Measurements from ENCODE around the gene INPP5A. TPM values are rescaled to one million over a fixed set of nuclear protein-coding genes. Genes with fewer than 3 reads are reported as not detected.

INPP5A gene
- total and polyA plus RNA-seq, 10 of the 15 experiments (the other 5 are each of a cell fraction or from before 2014, with no cell fraction given) = 0.52 to 15.0 (median 6.3) TPM

GRCh38 chr10:132790470-132790869 is 252.9 kb downstream of the INPP5A start:
- ATAC-seq = no peak
- H3K79me2 ChIP-seq (ENCODE audit: control insufficient read depth, insufficient read depth, low read length) = no peaks in the 10 kb centered on the region
- no peak overlapping the region for H2AFZ ChIP-seq (ENCODE audit: control insufficient read depth, low read depth, low read length)
- BruUV-seq (replicated peaks) = no TSS peak
- intact Hi-C loops (cut with micrococcal nuclease; ENCODE audit: unreplicated experiment) = no loop called here
- in situ Hi-C loops (cut with MboI) = no loop called here
- ChIA-PET SMC1A (ENCODE audit: uncharacterized antibody, unreplicated experiment) (no interaction called here), POLR2A (no interaction called here), CTCF (no interaction called here), RAD21 (ENCODE audit: unreplicated experiment) (no interaction called here)
- FAIRE-seq = no peak
- H3K9ac ChIP-seq (ENCODE audit: control insufficient read depth, insufficient read depth, low read length) = no peak overlapping the region
- H3K4me2 ChIP-seq (ENCODE audit: control insufficient read depth, insufficient read depth) = no peak overlapping the region
- H3K4me1 ChIP-seq (ENCODE audit: control insufficient read depth, insufficient read depth, low read length) = no peaks in the 10 kb centered on the region
- H3K4me3 ChIP-seq = no peak overlapping the region
- H3K36me3 ChIP-seq (ENCODE audit: control insufficient read depth in 2 of 2, insufficient read depth in 2 of 2, low read length in 1 of 2) = no peaks in the 10 kb centered on the region
- WGBS (ENCODE audit: insufficient coverage, insufficient replicate concordance, low lambda C conversion rate, missing lambda C conversion rate) = 0% methylated on average over 3 of the region's 7 CpGs
- no peaks in the 10 kb centered on the region for H4K20me1 ChIP-seq (ENCODE audit: control insufficient read depth, insufficient read depth)
- H3K27me3 ChIP-seq (replicated peaks in 1 of 2; ENCODE audit: control insufficient read depth in 2 of 2, insufficient read depth in 2 of 2, low read length in 1 of 2) = no peaks in the 10 kb centered on the region
- H3K27ac ChIP-seq (ENCODE audit: control insufficient read depth, insufficient read depth) = no peak overlapping the region
- TF ChIP-seq NR2C2 (IDR thresholded peaks at IDR 0.05; ENCODE audit: borderline replicate concordance, control insufficient read depth, insufficient read length, low read depth) = no peak
- no peak for TF ChIP-seq SP1 (IDR thresholded peaks at IDR 0.05; ENCODE audit: low read depth, low read length)
- H3K9me3 ChIP-seq (replicated peaks; ENCODE audit: control insufficient read depth, insufficient read depth, low read length) = no peaks in the 10 kb centered on the region; the same call in 2 of the 3 replicates
- no peak for DNase-seq (ENCODE audit: low read depth, low spot score)

- ATAC-seq (no peak), FAIRE-seq (no peak), DNase-seq (ENCODE audit: low read depth, low spot score) (no peak)
- in situ Hi-C loops (cut with MboI) = no loop called here
- H3K36me3 ChIP-seq (ENCODE audit: control insufficient read depth in 2 of 2, insufficient read depth in 2 of 2, low read length in 1 of 2) = no peaks in the 10 kb centered on the region
- no peaks in the 10 kb centered on the region; the same call in 2 of the 3 replicates for H3K9me3 ChIP-seq (replicated peaks; ENCODE audit: control insufficient read depth, insufficient read depth, low read length)
- intact Hi-C loops (cut with micrococcal nuclease; ENCODE audit: unreplicated experiment) = no loop called here
- H3K27me3 ChIP-seq (replicated peaks in 1 of 2; ENCODE audit: control insufficient read depth in 2 of 2, insufficient read depth in 2 of 2, low read length in 1 of 2) = no peaks in the 10 kb centered on the region
- H4K20me1 ChIP-seq (ENCODE audit: control insufficient read depth, insufficient read depth) = no peaks in the 10 kb centered on the region
- CTCF ChIA-PET = no interaction called here
- no peak overlapping the region for H3K4me3 ChIP-seq
- no peak overlapping the region for H3K27ac ChIP-seq (ENCODE audit: control insufficient read depth, insufficient read depth)
- no peaks in the 10 kb centered on the region for H3K4me1 ChIP-seq (ENCODE audit: control insufficient read depth, insufficient read depth, low read length)
- no peak overlapping the region for H3K4me2 ChIP-seq (ENCODE audit: control insufficient read depth, insufficient read depth)
- WGBS (ENCODE audit: insufficient coverage, insufficient replicate concordance, low lambda C conversion rate, missing lambda C conversion rate) = 28% methylated on average over 28 of the region's 31 CpGs
- H3K9ac ChIP-seq (ENCODE audit: control insufficient read depth, insufficient read depth, low read length) = no peak overlapping the region
- RAD21 ChIA-PET (ENCODE audit: unreplicated experiment) = no interaction called here
- no peak overlapping the region for H2AFZ ChIP-seq (ENCODE audit: control insufficient read depth, low read depth, low read length)
- H3K79me2 ChIP-seq (ENCODE audit: control insufficient read depth, insufficient read depth, low read length) = no peaks in the 10 kb centered on the region
- SMC1A ChIA-PET (ENCODE audit: uncharacterized antibody, unreplicated experiment) = no interaction called here
- POLR2A ChIA-PET = no interaction called here
- BruUV-seq (replicated peaks) = no TSS peak
- TF ChIP-seq TCF3 (IDR thresholded peaks at IDR 0.05; ENCODE audit: borderline replicate concordance, insufficient read depth, low read depth, low read length) (no peak), ZNF687 (IDR thresholded peaks at IDR 0.05) (no peak), BCLAF1 (IDR thresholded peaks at IDR 0.05) (no peak), ZBTB33 (IDR thresholded peaks at IDR 0.05) (no peak), NBN (IDR thresholded peaks at IDR 0.05) (no peak)
Observed at GRCh38 chr10:132790934-132791829, 253.6 kb downstream of the INPP5A start.

Measured in GM12878 (cell line).